Vagina (tissue), 2 donors: ENCODE results near the gene CADPS2.

Source experiments
- CTCF ChIP-seq, 3 experiments: fragments of 450-650 bp in 2 of 3; fragments of 200-600 bp in 1 of 3; sonication (generic) in 1 of 3; IDR thresholded peaks; one replicate each; pipeline ENCODE4 v1.5.1; 2017 to 2019; ENCODE audit warnings: antibody characterized with exemption in 3 of 3, mild to moderate bottlenecking in 2 of 3, moderate library complexity in 2 of 3
- POLR2AphosphoS5 ChIP-seq, 2 donors: sonication (generic); formaldehyde crosslinking; IDR thresholded peaks; one replicate each; pipeline ENCODE4 v1.9.0; 2017; ENCODE audit warnings: antibody characterized with exemption in 2 of 2, mild to moderate bottlenecking in 2 of 2, low read depth in 1 of 2; ENCODE audit not compliant: insufficient read depth in 1 of 2

- TF ChIP-seq CTCF (IDR thresholded peaks at IDR 0.05) (no peak), POLR2AphosphoS5 (IDR thresholded peaks at IDR 0.05; ENCODE audit: insufficient read depth in 1 of 2, low read depth in 1 of 2) (no peak)
Observed at GRCh38 chr7:122460936-122461335, 425.3 kb downstream of the CADPS2 start.
